Activated CD4-positive, alpha-beta T cell treated with anti-CD3 and anti-CD28 coated beads for 1 hour (primary cell): Measurements from ENCODE around the gene ATG14.
"Not testable (repeated sequence)": the region's sequence is repeated elsewhere in the genome, so short reads cannot be mapped to it uniquely, and the experiment has no call there.

Experiments used
- DNase-seq: peaks from one replicate; pipeline ENCODE4 v3.0.0-alpha.2; 2020

ATG14 gene

GRCh38 chr14:55347748-55348147, 63.9 kb downstream of the ATG14 start:
- DNase-seq = no peak

DNA sequence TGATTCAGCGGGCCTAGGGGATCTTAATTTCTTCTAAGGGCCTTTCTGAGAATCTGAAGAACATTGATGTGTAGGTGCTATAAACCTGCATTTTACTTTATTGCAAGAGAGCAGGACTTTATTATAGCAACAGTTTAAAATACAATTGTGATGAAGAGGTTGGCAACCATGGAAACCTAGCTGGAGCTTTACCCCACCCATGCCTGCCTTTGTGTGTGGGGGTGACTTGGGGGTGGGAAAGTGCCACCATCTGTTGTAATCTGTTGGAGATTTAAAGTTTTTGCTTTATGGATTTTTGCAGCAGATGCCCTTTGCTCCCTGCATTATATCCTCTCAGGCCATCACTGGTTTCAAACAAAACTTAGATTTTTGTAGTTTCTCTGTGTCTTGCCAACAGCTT, 64.6 kb downstream of the ATG14 start:
- no peak for DNase-seq

DNA sequence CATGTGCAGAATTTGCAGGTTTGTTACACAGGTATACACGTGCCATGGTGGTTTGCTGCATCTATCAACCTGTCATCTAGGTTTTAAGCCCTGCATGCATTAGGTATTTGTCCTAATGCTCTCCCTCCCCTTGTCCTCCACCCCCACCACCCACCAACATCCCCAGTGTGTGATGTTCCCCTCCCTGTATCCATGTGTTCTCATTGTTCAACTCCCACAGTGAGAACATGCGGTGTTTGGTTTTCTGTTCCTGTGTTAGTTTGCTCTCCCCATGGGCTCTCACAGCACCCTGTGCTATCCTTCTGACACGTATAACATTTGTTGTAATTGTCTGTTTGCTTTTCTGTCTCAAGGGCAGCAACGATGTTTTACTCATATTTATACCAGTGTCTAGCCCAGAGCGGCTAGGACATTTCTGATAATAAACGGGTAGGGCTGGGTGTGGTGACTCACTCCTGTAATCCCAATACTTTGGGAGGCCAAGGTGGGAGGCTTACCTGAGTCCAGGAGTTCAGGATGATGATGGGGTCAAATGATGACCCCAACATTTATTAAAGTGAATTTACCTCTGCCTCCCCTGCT, 67.0 kb downstream of the ATG14 start:
- not testable (repeated sequence) for DNase-seq

- no peak for DNase-seq
Measured at GRCh38 chr14:55341781-55342180, 69.8 kb downstream of the ATG14 start.

DNA sequence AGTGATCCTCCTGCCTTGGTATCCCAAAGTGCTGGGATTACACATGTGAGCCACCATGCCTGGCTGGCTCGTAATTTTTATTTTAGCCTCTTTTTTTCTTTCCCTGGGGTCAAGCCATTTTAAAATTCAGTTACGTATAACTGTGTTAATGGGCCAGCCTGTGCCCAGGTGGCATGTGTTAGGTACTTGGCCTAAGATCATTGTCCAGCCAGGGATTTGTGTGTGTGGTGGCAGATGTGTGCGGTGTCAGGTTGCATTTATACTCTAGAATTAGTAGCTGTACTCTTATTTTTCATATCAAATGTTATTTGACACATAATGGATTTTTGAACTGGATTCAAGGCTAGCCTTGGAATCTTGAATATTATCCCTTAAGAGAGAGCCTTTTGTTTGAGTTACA, 71.1 kb downstream of the ATG14 start:
- no peak for DNase-seq

DNA sequence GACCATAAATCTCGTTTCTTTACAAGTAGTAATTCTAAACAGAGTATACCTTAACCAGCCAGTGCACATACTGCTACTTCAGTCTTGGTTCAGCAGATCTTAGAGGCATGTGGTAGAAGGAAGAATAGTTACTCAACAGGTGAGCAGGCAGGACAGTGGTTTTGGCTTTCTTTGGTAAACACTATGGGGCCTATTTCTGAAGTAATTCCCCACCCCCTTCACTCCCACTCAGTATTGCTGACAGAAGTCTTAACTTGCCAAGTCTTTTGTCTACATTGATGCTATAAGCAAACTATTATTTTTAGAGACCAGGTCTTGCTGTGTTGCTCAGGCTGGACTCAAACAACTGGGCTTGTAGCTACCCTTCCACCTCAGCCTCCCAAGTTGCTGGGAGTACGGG, 71.9 kb downstream of the ATG14 start:
- DNase-seq = no peak

DNA sequence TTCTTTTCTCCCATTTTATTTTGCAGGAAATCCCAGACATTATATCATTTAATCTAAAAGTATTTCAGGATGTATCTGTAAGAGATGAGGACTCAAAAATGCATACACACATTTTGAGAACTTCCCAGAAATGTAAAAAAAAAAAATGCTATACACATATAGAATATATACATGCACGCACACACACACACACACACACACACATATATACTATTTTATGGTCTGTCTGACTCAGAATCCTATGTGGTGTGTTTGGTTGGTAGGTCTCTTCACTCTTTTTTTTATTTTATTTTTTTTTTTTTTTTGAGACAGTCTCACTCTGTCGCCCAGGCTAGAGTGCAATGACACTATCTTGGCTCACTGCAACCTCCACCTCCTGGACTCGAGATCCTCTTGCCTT, 74.9 kb downstream of the ATG14 start:
- DNase-seq = no peak

- DNase-seq = no peak
Measured at GRCh38 chr14:55336162-55336561, 75.5 kb downstream of the ATG14 start.

GRCh38 chr14:55333711-55334485, 77.7 kb downstream of the ATG14 start:
- DNase-seq = no peak

- DNase-seq = no peak
Measured at GRCh38 chr14:55332654-55333570, 78.7 kb downstream of the ATG14 start.

GRCh38 chr14:55329999-55330710, 81.5 kb downstream of the ATG14 start:
- DNase-seq = no peak

DNA sequence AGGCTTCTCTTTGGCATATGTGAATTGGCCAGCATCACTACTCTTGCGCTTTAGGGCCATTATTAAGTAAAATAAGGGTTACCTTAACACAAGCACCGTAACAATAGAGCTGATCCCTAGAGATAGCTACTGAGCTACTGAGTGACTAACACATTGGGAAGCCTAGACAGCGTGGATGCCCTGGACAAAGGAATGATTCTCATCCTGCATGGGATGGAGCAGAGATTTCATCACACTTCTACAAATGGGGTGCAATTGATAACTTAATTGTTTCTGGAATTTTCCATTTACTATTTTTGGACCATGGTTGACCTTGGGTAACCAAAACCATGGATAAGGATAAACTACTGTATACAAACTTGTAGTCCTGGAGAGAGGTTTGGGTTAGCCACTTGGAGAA, 83.3 kb downstream of the ATG14 start:
- DNase-seq = no peak

- DNase-seq = no peak
Measured at GRCh38 chr14:55327179-55327578, 84.5 kb downstream of the ATG14 start.

GRCh38 chr14:55324812-55325211, 86.8 kb downstream of the ATG14 start:
- DNase-seq = no peak

DNA sequence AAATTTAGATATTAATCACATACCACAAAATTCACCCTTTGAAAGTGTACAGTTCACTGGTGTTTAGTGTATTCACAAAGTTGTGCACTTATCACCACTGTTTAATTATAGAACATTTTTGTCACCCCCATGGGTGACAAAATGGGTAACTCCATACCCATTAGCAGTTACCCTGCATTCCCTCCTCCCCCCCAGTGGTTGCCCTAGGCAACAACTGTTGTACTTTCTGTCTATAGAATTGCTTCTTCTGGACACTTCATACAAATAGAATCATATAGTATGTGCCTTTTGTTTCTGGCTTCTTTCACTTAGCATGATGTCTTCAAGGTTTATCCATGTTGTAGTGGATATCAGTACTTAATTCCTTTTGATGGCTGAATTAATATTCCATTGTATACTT, 87.7 kb downstream of the ATG14 start:
- no peak for DNase-seq

DNA sequence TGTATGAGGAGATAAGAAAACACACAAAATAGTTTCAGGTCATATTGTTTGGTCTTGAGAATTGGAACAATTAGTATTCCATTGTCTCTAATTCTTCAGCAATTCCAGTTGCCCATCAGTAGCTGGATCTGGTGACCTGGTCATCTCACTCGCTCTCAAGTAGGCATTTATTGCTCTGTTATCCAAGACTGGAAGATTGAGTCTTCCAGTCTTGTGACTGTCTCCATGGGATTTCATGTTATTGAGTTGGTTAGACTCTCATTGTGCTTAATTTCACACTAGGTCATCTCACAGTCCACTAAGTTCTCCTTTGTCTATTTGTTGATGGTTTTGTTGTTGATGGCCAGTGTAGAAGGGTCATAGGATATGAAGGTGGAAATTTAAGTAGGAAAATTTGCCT, 92.9 kb downstream of the ATG14 start:
- DNase-seq = no peak

DNA sequence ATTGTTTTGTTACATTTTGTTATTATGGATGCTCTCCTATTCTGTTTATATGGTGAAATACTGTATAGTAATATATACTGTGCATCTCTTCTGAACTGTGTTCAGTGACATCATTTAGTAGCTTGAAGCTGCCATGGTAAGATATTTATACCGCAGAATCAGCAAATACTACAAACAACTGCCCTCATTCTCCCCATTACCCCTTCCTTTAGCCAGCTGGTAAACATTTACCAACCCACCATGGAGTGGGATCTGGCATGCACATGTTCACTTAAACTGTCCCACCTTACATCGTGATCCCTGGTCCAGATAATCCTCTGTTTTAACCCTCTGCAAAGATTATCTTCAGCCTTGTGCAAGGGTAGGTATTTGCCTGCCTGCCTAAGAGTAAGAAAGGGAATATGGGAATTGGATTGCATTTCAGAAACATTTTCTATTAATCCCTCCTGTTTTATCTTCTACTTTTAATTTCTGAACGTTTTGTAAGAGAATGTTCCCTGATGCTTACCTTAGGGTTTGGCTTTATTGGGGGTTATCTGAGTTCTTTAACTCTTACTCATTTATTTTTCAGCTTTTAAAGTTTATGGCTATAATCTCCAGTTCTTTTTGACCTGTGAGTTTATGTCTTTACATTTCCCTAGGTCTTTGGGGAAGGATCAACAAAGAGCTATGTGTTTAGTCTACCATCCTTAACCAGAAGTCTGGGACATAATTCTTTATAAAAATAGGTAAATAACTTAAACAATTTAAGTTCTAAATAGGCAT, 93.9 kb downstream of the ATG14 start:
- DNase-seq = no peak

DNA sequence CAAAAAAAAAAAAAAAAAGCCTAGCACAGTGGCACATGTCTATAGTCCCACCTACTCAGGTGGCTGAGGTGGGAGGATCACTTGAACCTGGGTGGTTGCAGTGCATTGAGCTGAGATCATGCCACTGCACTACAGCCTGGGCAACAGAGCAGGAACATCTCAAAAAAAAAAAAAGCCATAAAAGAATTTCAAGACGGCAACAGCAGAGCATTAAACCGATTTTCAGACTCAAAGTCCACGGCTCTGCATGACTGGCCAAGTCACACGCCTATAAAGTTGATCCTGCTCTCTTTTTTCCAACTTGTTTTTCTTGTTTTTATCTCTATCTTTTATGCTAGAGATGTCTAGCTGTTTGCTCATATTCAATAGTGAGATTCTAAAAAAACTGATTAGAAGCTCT, 95.1 kb downstream of the ATG14 start:
- DNase-seq = no peak
